Raji (cell line): ENCODE data around the gene KCNAB3.

Experiments
- POLR2A ChIP-seq: IDR thresholded peaks from 2 replicates; pipeline ENCODE4 v1.6.1; 2011; ENCODE audit warnings: low read depth, low read length, control low read depth; ENCODE audit not compliant: insufficient read depth

The KCNAB3 gene

GRCh38 chr17:7929158-7930023 lies at the start of gene KCNAB3:
Gene KCNAB3, minus strand, starts transcription at chr17:7929856. Its CDS starts 421 bp downstream, at chr17:7929435.
- TF ChIP-seq POLR2A: no peak

GRCh38 chr17:7977805-7978204 lies 48.1 kb upstream of the KCNAB3 start:
- no peak for TF ChIP-seq POLR2A

- no peak for TF ChIP-seq POLR2A
Measured at GRCh38 chr17:7977039-7977438, 47.4 kb upstream of the KCNAB3 start.

GRCh38 chr17:7974638-7975131 lies 45.0 kb upstream of the KCNAB3 start:
- no peak for TF ChIP-seq POLR2A

GRCh38 chr17:7972131-7972785 lies 42.6 kb upstream of the KCNAB3 start:
- TF ChIP-seq POLR2A: no peak

- no peak for TF ChIP-seq POLR2A
Measured at GRCh38 chr17:7971651-7972050, 42.0 kb upstream of the KCNAB3 start.

- no peak for TF ChIP-seq POLR2A
Measured at GRCh38 chr17:7969433-7969832, 39.8 kb upstream of the KCNAB3 start.

GRCh38 chr17:7967751-7968150 lies 38.1 kb upstream of the KCNAB3 start:
- TF ChIP-seq POLR2A: no peak

GRCh38 chr17:7961421-7961820 lies 31.8 kb upstream of the KCNAB3 start:
- TF ChIP-seq POLR2A: no peak

GRCh38 chr17:7959503-7960253 lies 30.0 kb upstream of the KCNAB3 start:
- no peak for TF ChIP-seq POLR2A

GRCh38 chr17:7956228-7956965 lies 26.7 kb upstream of the KCNAB3 start:
- no peak for TF ChIP-seq POLR2A

GRCh38 chr17:7955414-7956227 lies 26.0 kb upstream of the KCNAB3 start:
- TF ChIP-seq POLR2A: no peak

GRCh38 chr17:7951143-7951792 lies 21.6 kb upstream of the KCNAB3 start:
- TF ChIP-seq POLR2A: no peak
